Hepatocyte (in vitro differentiated cells): ENCODE results near the gene KIF5C. TPM values are rescaled to one million over a fixed set of nuclear protein-coding genes. Genes with fewer than 3 reads are reported as not detected.
A peak's percentile ranks its signal among the peaks of the same experiment; 100 is the strongest.

Experiments used
- DNase-seq: peaks from one replicate; pipeline ENCODE4 v3.0.0-alpha.2; 2016; ENCODE audit warnings: low spot score
- H2AFZ ChIP-seq: fragments of 200-600 bp; sonication (generic); 2 replicates; pipeline ENCODE4 v1.6.0; 2016; ENCODE audit warnings: antibody characterized with exemption, mild to moderate bottlenecking
- H3K27ac ChIP-seq: fragments of 200-600 bp; sonication (generic); 2 replicates; pipeline ENCODE4 v1.5.1; 2016; ENCODE audit warnings: mild to moderate bottlenecking
- H3K27me3 ChIP-seq: fragments of 200-600 bp; sonication (generic); 2 replicates; pipeline ENCODE4 v1.6.1; 2016
- H3K36me3 ChIP-seq: fragments of 200-600 bp; sonication (generic); replicated peaks from 2 replicates; pipeline ENCODE4 v1.5.1; 2016; ENCODE audit warnings: low read depth; ENCODE audit not compliant: insufficient read depth
- H3K4me1 ChIP-seq: fragments of 200-600 bp; sonication (generic); 2 replicates; pipeline ENCODE4 v1.5.1; 2016; ENCODE audit warnings: mild to moderate bottlenecking, moderate library complexity; ENCODE audit not compliant: insufficient read depth
- H3K4me2 ChIP-seq: fragments of 200-600 bp; sonication (generic); 2 replicates; pipeline ENCODE4 v1.6.0; 2016
- H3K4me3 ChIP-seq: fragments of 200-600 bp; sonication (generic); 2 replicates; pipeline ENCODE4 v1.5.1; 2016; ENCODE audit warnings: mild to moderate bottlenecking
- H3K79me2 ChIP-seq: fragments of 200-600 bp; sonication (generic); 2 replicates; pipeline ENCODE4 v1.6.0; 2017; ENCODE audit warnings: mild to moderate bottlenecking
- H3K9me2 ChIP-seq: fragments of 200-600 bp; sonication (generic); replicated peaks from 2 replicates; pipeline ENCODE4 v1.6.0; 2017; ENCODE audit warnings: mild to moderate bottlenecking; ENCODE audit not compliant: insufficient read depth
- H3K9me3 ChIP-seq: fragments of 200-600 bp; sonication (generic); 2 replicates; pipeline ENCODE4 v1.5.1; 2016; ENCODE audit warnings: low read depth, mild to moderate bottlenecking
- H4K20me1 ChIP-seq: fragments of 200-600 bp; sonication (generic); 2 replicates; pipeline ENCODE4 v1.6.0; 2016; ENCODE audit warnings: mild to moderate bottlenecking; ENCODE audit not compliant: insufficient read depth, poor library complexity, severe bottlenecking
- CTCF ChIP-seq: fragments of 200-600 bp; sonication (generic); IDR thresholded peaks from 2 replicates; pipeline ENCODE4 v1.5.1; 2016; ENCODE audit warnings: antibody characterized with exemption, mild to moderate bottlenecking; ENCODE audit not compliant: poor library complexity
- EZH2 ChIP-seq: fragments of 200-600 bp; sonication (generic); IDR thresholded peaks from 2 replicates; pipeline ENCODE4 v1.6.1; 2016; ENCODE audit warnings: antibody characterized with exemption, mild to moderate bottlenecking, borderline replicate concordance
- EZH2phosphoT487 ChIP-seq: fragments of 200-600 bp; sonication (generic); IDR thresholded peaks from one replicate; pipeline ENCODE4 v1.6.1; 2018; ENCODE audit warnings: antibody characterized with exemption, mild to moderate bottlenecking, low read depth, moderate library complexity; ENCODE audit not compliant: unreplicated experiment, severe bottlenecking
- WGBS: methylation state at CpG from one replicate; pipeline ENCODE4 v1.1.6; 2016; ENCODE audit warnings: low lambda C conversion rate; ENCODE audit errors: missing lambda C conversion rate; 5-methylcytosine and 5-hydroxymethylcytosine counted together
- polyA plus RNA-seq: library from polyadenylated mRNA; unstranded; fragments of >200 nt; fragmentation: Nextera tagmentation; extraction: Ambion mirVana; gene quantifications from 2 replicates; pipeline ENCODE4 v1.2.1, GENCODE V29; 2016
- total RNA-seq: library from RNA; depleted of rRNA; stranded (reverse); fragments of >200 nt; gene quantifications from 2 replicates; pipeline ENCODE4 v1.2.3, GENCODE V29; 2014

The KIF5C gene
- total and polyA plus RNA-seq, 2 experiments from 2014 or later = 2.1 to 3.6 TPM

GRCh38 chr2:149015926-149016563, 141.0 kb downstream of the KIF5C start:
- H3K4me2 ChIP-seq = no peak overlapping the region
- no peaks in the 10 kb centered on the region for H3K9me3 ChIP-seq
- 84% methylated on average over 4 of the region's 4 CpGs for WGBS
- H3K27ac ChIP-seq = no peak overlapping the region
- H4K20me1 ChIP-seq = no peaks in the 10 kb centered on the region
- TF ChIP-seq EZH2 (no peak), EZH2phosphoT487 (no peak), CTCF (no peak)
- no peak overlapping the region for H2AFZ ChIP-seq
- no peak overlapping the region for H3K4me3 ChIP-seq
- H3K36me3 ChIP-seq = no peaks in the 10 kb centered on the region
- DNase-seq = no peak
- peaks cover 20% of the 10 kb centered on the region for H3K4me1 ChIP-seq
- no peaks in the 10 kb centered on the region for H3K79me2 ChIP-seq
- no peaks in the 10 kb centered on the region for H3K27me3 ChIP-seq
- H3K9me2 ChIP-seq = no peaks in the 10 kb centered on the region

GRCh38 chr2:149017116-149017985, 142.3 kb downstream of the KIF5C start:
- no peaks in the 10 kb centered on the region for H3K79me2 ChIP-seq
- no peak overlapping the region for H3K4me3 ChIP-seq
- H3K4me1 ChIP-seq = peaks cover 20% of the 10 kb centered on the region
- no peaks in the 10 kb centered on the region for H3K27me3 ChIP-seq
- H3K4me2 ChIP-seq = no peak overlapping the region
- H3K9me2 ChIP-seq = no peaks in the 10 kb centered on the region
- H3K9me3 ChIP-seq = no peaks in the 10 kb centered on the region
- WGBS = 61% methylated on average over 14 of the region's 14 CpGs
- no peaks in the 10 kb centered on the region for H4K20me1 ChIP-seq
- DNase-seq = peak; percentile 92
- no peak overlapping the region for H2AFZ ChIP-seq
- H3K36me3 ChIP-seq = no peaks in the 10 kb centered on the region
- TF ChIP-seq EZH2 (no peak), CTCF (peak; percentile 91)
- no peak overlapping the region for H3K27ac ChIP-seq

- WGBS = 57% methylated on average over 3 of the region's 3 CpGs
- DNase-seq = no peak
- no peak for TF ChIP-seq EZH2
- TF ChIP-seq CTCF = no peak
- TF ChIP-seq EZH2phosphoT487 = no peak
- H3K9me3 ChIP-seq = no peaks in the 10 kb centered on the region
- no peaks in the 10 kb centered on the region for H3K79me2 ChIP-seq
- H4K20me1 ChIP-seq = no peaks in the 10 kb centered on the region
- peaks cover 20% of the 10 kb centered on the region for H3K4me1 ChIP-seq
- H3K4me2 ChIP-seq = no peak overlapping the region
- peak overlapping the region; percentile 85 for H3K27ac ChIP-seq
- H3K9me2 ChIP-seq = no peaks in the 10 kb centered on the region
- no peaks in the 10 kb centered on the region for H3K27me3 ChIP-seq
- H3K4me3 ChIP-seq = no peak overlapping the region
- H2AFZ ChIP-seq = no peak overlapping the region
- H3K36me3 ChIP-seq = no peaks in the 10 kb centered on the region
Measured at GRCh38 chr2:149018981-149019380, 144.0 kb downstream of the KIF5C start.
